GM10847 (cell line): ENCODE measurements around the gene ARFGEF3.

Source experiments
- POLR2A ChIP-seq: IDR thresholded peaks from 2 replicates; pipeline ENCODE4 v1.6.1; 2011; ENCODE audit not compliant: insufficient read length; ENCODE audit errors: extremely low read depth

Gene ARFGEF3

DNA sequence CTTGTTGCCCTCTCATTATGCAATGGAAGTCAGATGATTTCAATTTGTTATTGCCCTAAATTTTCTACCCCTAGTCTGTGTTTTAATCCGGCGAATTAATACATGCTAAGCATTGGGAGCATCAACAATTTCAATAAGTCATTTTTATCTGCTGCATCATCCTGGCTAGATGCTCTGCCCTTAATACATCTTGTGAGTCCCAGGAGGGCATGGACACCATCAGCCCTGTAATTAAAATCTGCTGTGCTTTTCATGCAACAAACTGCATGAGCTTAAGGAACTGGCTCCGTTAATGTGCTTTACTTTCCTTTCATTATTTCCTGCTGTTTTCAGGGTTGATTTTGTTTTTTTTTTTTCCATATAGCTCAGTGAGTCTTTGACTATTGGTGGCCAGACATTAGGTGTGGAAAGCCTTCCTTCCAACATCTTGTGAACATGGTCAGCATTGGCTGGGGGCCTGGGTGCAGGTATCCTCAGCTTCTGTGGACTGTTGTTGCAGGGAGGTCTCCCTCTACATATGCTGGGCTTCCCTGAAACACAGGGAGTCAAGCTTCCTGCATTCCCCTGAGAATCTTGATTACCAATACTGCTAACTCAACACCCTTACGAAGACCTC, 65.1 kb downstream of the ARFGEF3 start:
- TF ChIP-seq POLR2A: no peak

DNA sequence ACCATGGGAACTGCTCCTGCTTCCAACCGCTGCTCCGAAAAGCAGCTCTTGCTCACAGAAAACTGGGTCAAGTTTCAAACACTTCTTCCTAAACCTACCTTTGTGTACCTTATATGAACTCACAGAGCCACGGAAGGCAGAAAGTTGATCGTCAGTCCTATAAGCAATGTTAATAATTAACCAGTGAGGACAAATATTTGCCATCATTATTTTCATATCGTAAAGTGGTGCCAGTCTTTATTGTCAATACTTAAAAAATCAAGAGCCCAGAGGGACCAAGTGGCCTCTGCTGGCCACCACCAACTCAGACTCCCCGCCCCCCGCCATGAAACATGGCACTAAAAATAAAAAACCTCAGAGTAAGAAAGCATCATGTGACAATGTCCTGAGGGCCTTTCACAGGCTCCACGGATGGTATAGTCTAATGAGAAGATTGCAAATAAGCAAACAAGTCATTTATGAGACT, 65.6 kb downstream of the ARFGEF3 start:
- TF ChIP-seq POLR2A: no peak

DNA sequence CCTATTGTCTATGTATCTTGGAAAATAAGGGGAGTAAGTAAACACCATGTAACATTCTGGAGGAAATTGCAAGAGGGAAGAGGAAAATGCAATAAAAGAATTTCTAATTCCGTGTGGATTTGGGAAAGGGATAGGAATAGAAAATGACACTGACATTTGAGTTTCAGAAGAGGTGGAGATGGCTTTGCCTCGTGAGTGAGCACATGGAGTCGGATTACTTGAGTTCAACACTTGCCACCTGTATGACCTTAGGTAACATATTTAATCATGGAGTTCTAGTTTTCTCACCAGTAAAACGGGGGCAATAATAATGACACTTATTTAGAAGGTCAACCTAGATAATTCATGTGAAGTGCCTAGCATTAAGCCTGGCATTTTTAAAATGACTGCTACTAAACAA, 67.3 kb downstream of the ARFGEF3 start:
- TF ChIP-seq POLR2A: no peak

DNA sequence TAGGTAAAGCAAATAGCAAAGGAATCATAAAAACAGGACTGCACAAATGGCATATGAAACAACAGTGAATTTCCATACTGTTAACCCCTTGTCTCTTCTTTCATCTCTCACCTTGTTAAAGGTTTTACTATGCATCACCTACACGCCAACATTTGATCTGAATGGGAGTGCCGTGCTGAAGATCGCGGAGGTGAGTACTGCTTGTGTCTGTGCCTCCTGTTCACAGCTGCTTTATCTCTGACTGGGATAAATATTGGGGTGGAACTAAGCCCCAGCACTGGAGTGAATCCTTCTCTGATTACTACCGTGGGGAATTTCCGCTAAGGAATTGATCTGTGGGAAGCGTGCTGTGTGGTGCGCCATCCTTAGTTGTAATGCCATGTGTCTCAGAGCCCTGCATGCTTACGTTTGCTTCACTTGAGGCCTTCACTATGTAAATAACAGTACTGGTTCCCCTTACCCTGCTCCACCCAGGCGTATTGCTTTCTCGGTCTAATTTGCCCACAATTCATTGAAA, 68.0 kb downstream of the ARFGEF3 start:
- no peak for TF ChIP-seq POLR2A

DNA sequence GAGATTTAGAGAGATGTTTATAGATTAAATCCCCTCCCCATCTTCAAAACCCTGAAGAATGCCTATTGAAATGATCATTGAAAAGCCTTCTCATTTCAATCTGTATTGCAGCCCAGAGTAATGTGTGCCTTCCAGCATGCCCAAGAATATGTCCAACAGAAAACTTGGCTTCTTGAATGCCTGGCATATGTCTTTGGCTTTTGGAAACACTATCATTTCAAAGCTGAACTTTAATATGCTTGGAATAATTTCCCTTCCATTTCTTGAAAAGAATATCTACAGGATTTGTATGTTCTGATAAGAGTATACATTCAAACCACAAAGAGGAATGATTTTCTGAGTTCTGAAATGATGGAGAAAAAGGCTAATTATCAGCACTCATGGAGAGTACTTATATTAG, 68.5 kb downstream of the ARFGEF3 start:
- TF ChIP-seq POLR2A: no peak

DNA sequence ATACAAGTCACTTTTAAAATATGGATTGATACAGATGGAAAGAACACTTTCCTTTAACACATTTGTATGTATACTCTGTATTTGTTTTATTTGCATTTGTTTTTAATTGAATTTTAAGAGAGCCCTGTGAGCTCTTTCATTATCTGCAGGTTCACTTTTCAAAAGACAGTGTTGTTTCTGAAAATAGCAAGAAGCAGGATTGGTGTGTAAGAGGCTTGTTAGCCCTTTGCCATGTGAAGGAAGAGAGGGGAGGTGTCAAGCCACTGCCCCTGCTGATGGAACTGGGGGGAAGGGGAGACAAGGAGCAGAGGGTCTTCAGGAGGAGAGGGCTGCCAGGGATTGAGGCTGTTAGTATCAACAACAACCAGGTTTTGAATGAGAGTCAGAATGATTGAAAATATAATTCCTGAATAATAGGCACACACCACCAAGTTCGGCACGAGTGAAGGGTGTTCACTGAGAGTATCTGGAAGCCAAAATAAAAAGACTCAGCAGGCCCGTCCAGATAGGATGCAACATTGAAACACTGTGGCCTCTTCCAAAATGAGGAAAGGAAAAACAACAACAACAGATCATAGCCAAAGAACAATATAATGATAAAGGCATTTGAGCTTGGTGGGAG, 69.1 kb downstream of the ARFGEF3 start:
- TF ChIP-seq POLR2A: no peak

DNA sequence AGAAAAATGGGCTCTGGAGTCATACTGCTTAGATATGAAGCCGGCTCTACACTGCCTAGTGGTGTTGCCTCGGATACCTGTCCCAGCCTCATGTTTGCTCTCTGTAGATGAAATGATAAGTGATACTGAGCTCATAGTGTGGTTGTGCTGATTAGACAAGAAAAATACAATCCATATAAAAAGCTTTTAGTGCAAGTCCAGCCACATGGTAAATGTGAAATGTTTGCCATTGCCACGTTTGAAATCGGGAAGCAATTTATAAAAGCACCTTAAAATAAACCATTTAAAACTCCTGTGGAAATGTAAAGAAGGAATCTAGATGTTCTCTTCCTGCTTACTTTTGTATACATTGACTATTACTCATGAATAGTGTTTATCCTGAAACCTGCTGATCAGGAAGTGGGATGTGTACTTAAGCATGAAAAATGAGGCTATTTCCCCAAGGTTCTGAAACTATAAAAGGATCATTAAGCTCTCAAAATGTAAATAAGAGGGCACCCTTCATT, 69.7 kb downstream of the ARFGEF3 start:
- TF ChIP-seq POLR2A: no peak

DNA sequence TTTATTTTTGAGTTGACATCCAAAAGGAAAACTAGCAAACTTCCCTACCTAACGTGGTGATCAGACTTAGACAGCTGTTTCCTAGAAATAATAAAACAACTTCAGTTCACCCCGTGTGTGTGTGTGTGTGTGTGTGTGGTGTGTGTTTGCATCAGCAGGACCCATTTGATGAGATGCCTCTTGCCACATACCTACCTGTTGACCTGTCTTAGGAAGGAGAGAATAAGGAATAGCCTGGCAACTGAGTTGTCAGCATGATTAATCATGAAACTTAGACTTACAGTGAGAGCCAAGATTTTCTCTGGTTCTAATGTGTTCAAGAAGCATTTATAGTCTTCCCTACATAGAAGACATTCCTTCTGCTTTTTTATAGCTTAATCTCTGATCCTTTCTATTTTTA, 72.6 kb downstream of the ARFGEF3 start:
- TF ChIP-seq POLR2A: no peak

DNA sequence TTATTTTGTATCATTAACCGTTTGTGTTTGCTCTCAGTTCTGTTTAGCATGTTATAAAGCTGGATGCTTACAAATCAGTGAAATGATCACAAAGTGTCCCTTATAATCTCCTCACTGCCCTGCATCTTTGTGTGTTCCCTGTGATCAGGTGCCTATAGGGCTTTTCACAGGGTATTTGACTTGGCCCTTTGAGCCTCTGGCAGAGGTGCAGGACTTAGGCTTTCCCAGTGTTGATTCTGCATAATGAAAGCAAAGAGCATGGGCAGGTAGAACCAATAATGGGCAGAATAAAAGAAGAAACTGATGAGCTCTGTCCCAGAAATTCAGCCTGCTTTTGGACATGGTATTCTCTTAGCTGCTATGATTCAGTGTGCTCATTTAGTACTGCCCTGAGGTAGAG, 73.5 kb downstream of the ARFGEF3 start:
- TF ChIP-seq POLR2A: no peak

DNA sequence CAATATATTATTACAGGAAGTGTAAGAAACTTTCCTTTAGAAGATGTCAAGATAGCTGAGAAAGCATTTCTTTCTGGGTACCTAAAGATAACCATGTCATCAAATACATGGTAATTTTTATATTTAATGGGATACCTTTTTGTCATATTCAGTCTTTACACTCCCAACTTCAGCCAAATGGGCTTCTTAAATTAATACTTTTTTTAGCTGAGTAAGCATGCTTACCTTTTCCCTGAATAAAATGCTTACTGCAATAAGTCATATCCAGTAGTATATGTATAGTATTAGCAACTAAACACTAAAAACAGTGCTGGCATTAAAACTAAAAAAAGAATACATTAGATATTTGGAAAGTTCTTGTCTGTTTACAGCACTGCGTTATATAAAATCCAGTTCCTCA, 74.0 kb downstream of the ARFGEF3 start:
- TF ChIP-seq POLR2A: no peak

DNA sequence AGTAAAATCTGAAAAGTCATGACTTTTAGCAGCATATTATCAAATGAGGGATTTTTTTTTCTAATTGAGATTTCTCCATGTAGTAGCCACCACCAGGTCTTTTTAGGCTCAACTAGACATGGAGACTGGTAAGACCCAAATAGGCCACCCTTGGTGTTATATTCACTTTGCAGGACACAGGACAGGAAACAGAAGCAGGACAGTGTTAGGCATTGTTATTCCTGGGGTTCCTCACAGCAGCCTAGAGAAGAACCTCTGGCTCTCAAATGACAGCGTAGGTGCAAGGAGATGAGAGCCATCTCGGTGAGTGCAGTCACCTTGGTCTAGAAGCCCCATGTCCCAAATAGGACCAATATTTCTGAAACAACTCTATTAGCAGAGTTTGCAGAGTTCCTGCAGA, 75.7 kb downstream of the ARFGEF3 start:
- no peak for TF ChIP-seq POLR2A

DNA sequence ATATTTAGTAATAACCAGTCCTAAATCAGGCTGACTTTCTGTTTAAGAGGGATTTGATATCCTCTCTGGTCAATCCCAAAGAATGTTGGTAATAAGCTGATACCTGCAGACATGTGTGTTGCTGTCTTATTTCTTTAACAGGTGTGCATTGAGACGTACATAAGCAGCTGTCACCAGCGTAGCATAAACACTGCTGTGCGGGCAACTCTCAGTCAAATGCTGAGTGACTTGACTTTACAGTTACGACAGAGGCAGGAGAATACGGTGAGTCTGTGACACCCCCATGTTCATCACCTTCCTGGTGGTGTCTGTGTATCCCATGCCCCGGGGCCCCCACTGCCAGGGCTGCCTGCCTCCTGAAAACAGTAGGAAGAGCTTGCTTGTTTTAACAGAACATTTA, 76.6 kb downstream of the ARFGEF3 start:
- TF ChIP-seq POLR2A: no peak

DNA sequence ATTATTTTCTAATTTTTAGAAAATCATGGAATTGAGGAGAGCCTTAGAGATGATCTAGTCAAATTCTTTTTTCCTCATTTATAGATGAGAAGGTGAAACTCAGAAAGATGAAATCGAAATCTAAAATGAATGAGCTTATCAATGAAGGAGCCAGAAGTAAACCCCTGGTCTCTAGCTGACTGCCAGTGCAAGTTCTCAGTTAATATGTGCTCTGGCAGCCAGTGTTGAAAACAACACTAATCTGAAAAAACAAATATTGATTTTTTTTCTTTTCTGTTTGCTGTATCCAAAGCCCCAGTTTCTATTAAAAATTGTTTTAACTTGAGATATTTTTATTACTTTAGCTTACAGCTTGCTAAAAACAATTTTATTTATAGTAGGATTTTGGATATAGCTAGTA, 78.0 kb downstream of the ARFGEF3 start:
- TF ChIP-seq POLR2A: no peak

DNA sequence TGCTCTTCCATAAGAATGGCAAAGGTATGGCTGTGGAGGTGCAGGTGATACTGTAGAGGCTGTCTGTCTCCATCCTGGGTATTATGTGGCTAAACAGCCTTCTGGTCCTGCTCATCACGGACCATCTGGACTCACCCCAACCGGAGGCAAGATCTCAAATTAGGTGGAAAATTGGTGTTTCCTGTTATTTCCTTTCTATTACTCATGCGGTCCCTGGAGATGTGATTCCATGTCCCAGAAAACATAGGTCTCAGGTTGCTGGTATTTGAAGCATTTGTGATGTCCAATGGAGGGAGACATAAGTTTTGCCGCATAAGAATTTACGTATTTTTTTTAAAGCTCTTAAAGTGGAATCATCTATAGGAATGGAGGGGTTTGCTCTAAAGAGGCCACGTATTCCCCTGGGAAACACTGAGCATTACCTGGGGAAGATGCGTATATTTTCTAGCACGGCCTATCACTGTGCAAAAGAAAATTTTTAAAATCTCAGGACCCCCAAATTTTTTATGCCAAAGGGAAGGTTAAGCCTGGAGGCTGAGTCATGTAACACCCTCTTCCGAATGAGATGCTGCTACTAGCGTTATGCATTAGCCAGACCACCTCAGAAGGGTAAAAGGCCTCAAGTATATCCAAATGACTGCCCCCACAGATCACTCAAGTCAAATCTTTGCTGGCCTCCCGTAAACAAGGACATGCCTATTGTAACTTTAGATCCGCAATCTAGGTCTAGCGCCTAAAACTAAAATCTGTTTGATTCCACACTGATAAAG, 78.9 kb downstream of the ARFGEF3 start:
- no peak for TF ChIP-seq POLR2A

DNA sequence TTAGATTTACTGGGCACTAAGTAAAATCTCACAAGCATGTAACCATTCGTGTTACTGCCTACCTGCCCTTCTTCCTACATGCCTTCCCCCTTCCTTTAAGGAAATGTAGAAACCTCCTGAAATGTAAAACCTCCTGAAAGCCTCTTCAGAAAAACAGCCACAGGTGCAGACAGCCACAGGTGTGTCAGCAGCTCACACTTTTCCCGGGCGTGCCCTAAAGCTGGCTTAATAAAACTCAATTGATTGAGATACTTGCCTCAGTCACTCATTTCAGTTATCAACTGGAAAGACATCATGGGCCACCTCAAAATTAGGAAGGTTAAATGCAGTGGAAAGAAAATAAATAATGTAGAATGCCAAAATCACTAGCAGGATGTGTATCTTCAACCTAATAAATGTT, 79.6 kb downstream of the ARFGEF3 start:
- no peak for TF ChIP-seq POLR2A

DNA sequence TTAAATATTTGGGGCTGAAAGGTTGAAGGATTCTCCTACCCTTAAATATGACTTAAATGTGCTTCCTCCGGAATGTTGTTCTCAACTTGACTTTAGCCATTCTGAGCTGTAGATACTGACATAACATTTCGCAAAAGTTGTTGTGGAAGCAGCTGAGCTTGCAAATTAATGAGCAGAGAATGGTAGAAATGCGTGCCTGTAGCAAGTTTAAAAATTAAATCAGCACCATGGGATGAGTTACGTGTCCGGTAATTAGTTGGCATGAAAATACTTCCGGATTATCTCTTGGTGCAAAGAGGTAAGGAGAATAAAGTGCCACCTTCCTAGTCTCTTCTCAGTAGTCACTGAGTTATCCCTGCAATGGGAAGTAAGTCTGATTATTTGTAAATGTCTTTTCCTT, 80.2 kb downstream of the ARFGEF3 start:
- no peak for TF ChIP-seq POLR2A
